Gastrocnemius medialis (tissue), 4 donors: ENCODE measurements around the gene TNFRSF6B. TPM values are rescaled to one million over a fixed set of nuclear protein-coding genes. Genes with fewer than 3 reads are reported as not detected.

Source experiments
- ATAC-seq, 2 donors: fragments of 150-250 bp; one replicate each; pipeline ENCODE4 v1.9.1; 2016
- DNase-seq, 2 donors: peaks; one replicate each; pipeline ENCODE4 v3.0.0-alpha.2; 2019
- H3K27ac ChIP-seq, 4 donors: fragments of 200-600 bp; sonication (generic); 1 replicate in 1 of 4; 2 replicates in 3 of 4; pipeline ENCODE4 v1.5.1; 2016 to 2018; ENCODE audit warnings: mild to moderate bottlenecking in 2 of 4, moderate library complexity in 1 of 4
- H3K27me3 ChIP-seq, 3 donors: fragments of 200-600 bp; sonication (generic) in 2 of 3; 1 replicate in 1 of 3; 2 replicates in 2 of 3; pipeline versions ENCODE4 v1.5.1 to v1.6.0; 2016 to 2019; ENCODE audit warnings: mild to moderate bottlenecking in 1 of 3, moderate library complexity in 1 of 3
- H3K36me3 ChIP-seq, 2 donors: fragments of 200-600 bp; sonication (generic) in 1 of 2; one replicate each; pipeline ENCODE4 v1.5.1; 2017 to 2018
- H3K4me1 ChIP-seq, 2 donors: fragments of 200-600 bp; sonication (generic) in 1 of 2; one replicate each; pipeline ENCODE4 v1.5.1; 2016 to 2017; ENCODE audit warnings: mild to moderate bottlenecking in 2 of 2
- H3K4me3 ChIP-seq, 4 donors: fragments of 200-600 bp; sonication (generic) in 3 of 4; 1 replicate in 1 of 4; 2 replicates in 3 of 4; pipeline ENCODE4 v1.5.1; 2016 to 2019; ENCODE audit warnings: mild to moderate bottlenecking in 2 of 4
- H3K9me3 ChIP-seq, 3 donors: fragments of 200-600 bp; sonication (generic) in 2 of 3; 1 replicate in 1 of 3; 2 replicates in 2 of 3; pipeline ENCODE4 v1.5.1; 2016 to 2019
- CTCF ChIP-seq, 5 experiments: fragments of 450-650 bp in 3 of 5; fragments of 200-600 bp in 2 of 5; sonication (generic) in 2 of 5; IDR thresholded peaks in 4 of 5; conservative IDR thresholded peaks in 1 of 5; 1 replicate in 4 of 5; 2 replicates in 1 of 5; pipeline ENCODE4 v1.5.1; 2016 to 2019; ENCODE audit warnings: antibody characterized with exemption in 5 of 5, mild to moderate bottlenecking in 3 of 5, moderate library complexity in 3 of 5
- POLR2A ChIP-seq, 2 donors: fragments of 450-650 bp; IDR thresholded peaks; one replicate each; pipeline ENCODE4 v1.6.1; 2017; ENCODE audit warnings: antibody characterized with exemption in 2 of 2, mild to moderate bottlenecking in 2 of 2, moderate library complexity in 2 of 2
- in situ Hi-C, 4 donors: fragments of 200-750 bp; cut with MboI; loops; one replicate each; pipeline versions ENCODE4 v1.15.0 to v1.8.0; 2017; ENCODE audit warnings: low sequenced_read_pairs in 4 of 4
- intact Hi-C: fragments of 100-400 bp; cut with DNase I; formaldehyde crosslinking; loops from one replicate; pipeline ENCODE4 v1.15.1; 2023; ENCODE audit warnings: low total_unique reads
- total RNA-seq, 4 donors: library from RNA; depleted of rRNA; stranded (reverse); fragments of >200 nt; gene quantifications; one replicate each; pipeline versions ENCODE4 v1.1.0 to v1.2.3, GENCODE V29; 2016

Gene TNFRSF6B
- total RNA-seq, 4 donors from 2014 or later: 1.2 to 4.8 (median 3.1) TPM

GRCh38 chr20:63734946-63735858 lies 38.8 kb downstream of the TNFRSF6B start:
- in situ Hi-C loops: no loop called here
- no peaks in the 10 kb centered on the region for H3K27me3 ChIP-seq
- no peaks in the 10 kb centered on the region for H3K9me3 ChIP-seq
- no peak overlapping the region for H3K27ac ChIP-seq
- intact Hi-C loops: loop anchor here (5.0 kb wide), 1 partner anchor 93 kb away; no protein-coding TSS in a partner anchor
- DNase-seq (no peak), ATAC-seq (no peak)
- peaks cover 0 to 35% of the 10 kb centered on the region in 2 donors for H3K36me3 ChIP-seq
- H3K4me3 ChIP-seq: no peak overlapping the region
- peaks cover 7 to 15% of the 10 kb centered on the region in 2 donors for H3K4me1 ChIP-seq
- no peak for TF ChIP-seq POLR2A (IDR thresholded peaks at IDR 0.05)
- no peak for TF ChIP-seq CTCF (IDR thresholded peaks at IDR 0.05 in 4 of 5, conservative IDR thresholded peaks at IDR 0.05 in 1 of 5)

GRCh38 chr20:63735859-63736718 lies 39.6 kb downstream of the TNFRSF6B start, which contains the start of gene LIME1:
Gene LIME1 (plus strand): TSS chr20:63736664. CDS start chr20:63737550, 886 bp downstream.
- intact Hi-C loops (loop anchor here (5.0 kb wide), 1 partner anchor 94 kb away; no protein-coding TSS in a partner anchor), in situ Hi-C loops (no loop called here)
- Histone ChIP-seq H3K27me3 (no peaks in the 10 kb centered on the region), H3K4me3 (no peak within 1 kb of the TSS), H3K27ac (no peak within 1 kb of the TSS), H3K9me3 (no peaks in the 10 kb centered on the region), H3K36me3 (peaks cover 0 to 35% of the 10 kb centered on the region in 2 donors), H3K4me1 (peaks cover 11 to 24% of the 10 kb centered on the region in 2 donors)
- DNase-seq (no peak), ATAC-seq (no peak)
- TF ChIP-seq CTCF (IDR thresholded peaks at IDR 0.05 in 4 of 5, conservative IDR thresholded peaks at IDR 0.05 in 1 of 5): no peak

- no peaks in the 10 kb centered on the region for H3K27me3 ChIP-seq
- no peak overlapping the region for H3K27ac ChIP-seq
- DNase-seq (no peak), ATAC-seq (no peak)
- H3K4me3 ChIP-seq: no peak overlapping the region
- TF ChIP-seq POLR2A (IDR thresholded peaks at IDR 0.05): no peak
- no peak for TF ChIP-seq CTCF (IDR thresholded peaks at IDR 0.05 in 4 of 5, conservative IDR thresholded peaks at IDR 0.05 in 1 of 5)
- H3K9me3 ChIP-seq: no peaks in the 10 kb centered on the region
- H3K4me1 ChIP-seq: peaks cover 17 to 32% of the 10 kb centered on the region in 2 donors
- H3K36me3 ChIP-seq: peaks cover 0 to 35% of the 10 kb centered on the region in 2 donors
- intact Hi-C loops (loop anchor here (5.0 kb wide), 1 partner anchor 95 kb away; no protein-coding TSS in a partner anchor), in situ Hi-C loops (no loop called here)
These were observed 40.6 kb downstream of the TNFRSF6B start for GRCh38 chr20:63736893-63737694.

- no peak overlapping the region for H3K27ac ChIP-seq
- intact Hi-C loops: loop anchor here (5.0 kb wide), 1 partner anchor 95 kb away; no protein-coding TSS in a partner anchor
- H3K4me1 ChIP-seq: peaks cover 17 to 32% of the 10 kb centered on the region in 2 donors
- no peaks in the 10 kb centered on the region for H3K27me3 ChIP-seq
- H3K4me3 ChIP-seq: no peak overlapping the region
- DNase-seq (no peak), ATAC-seq (no peak)
- H3K36me3 ChIP-seq: peaks cover 0 to 35% of the 10 kb centered on the region in 2 donors
- TF ChIP-seq CTCF (IDR thresholded peaks at IDR 0.05 in 4 of 5, conservative IDR thresholded peaks at IDR 0.05 in 1 of 5): no peak
- TF ChIP-seq POLR2A (IDR thresholded peaks at IDR 0.05): no peak
- H3K9me3 ChIP-seq: no peaks in the 10 kb centered on the region
- in situ Hi-C loops: no loop called here
These were observed 41.2 kb downstream of the TNFRSF6B start for GRCh38 chr20:63737695-63737944.
